Osteoblast (primary cell): ENCODE data around the gene ELANE. TPM values are rescaled to one million over a fixed set of nuclear protein-coding genes. Genes with fewer than 3 reads are reported as not detected.

Experiments
- DNase-seq: peaks from one replicate; pipeline ENCODE4 v3.0.0; 2011; ENCODE audit warnings: low spot score, mixed read lengths; ENCODE audit not compliant: insufficient read length; ENCODE audit errors: missing footprints
- H2AFZ ChIP-seq: 2 replicates; pipeline ENCODE4 v1.6.0; 2011; ENCODE audit warnings: mild to moderate bottlenecking, low read length
- H3K27ac ChIP-seq: 2 replicates; pipeline ENCODE4 v1.5.1; 2011; ENCODE audit warnings: mild to moderate bottlenecking, low read depth, low read length, moderate library complexity
- H3K27me3 ChIP-seq: 2 replicates; pipeline ENCODE4 v1.6.0; 2012; ENCODE audit warnings: mild to moderate bottlenecking, control low read depth, inconsistent platforms, low read length, moderate library complexity; ENCODE audit not compliant: insufficient read depth
- H3K36me3 ChIP-seq: 2 replicates; pipeline ENCODE4 v1.5.1; 2011; ENCODE audit warnings: mild to moderate bottlenecking, low read length, control low read depth, moderate library complexity; ENCODE audit not compliant: insufficient read depth
- H3K4me1 ChIP-seq: 2 replicates; pipeline ENCODE4 v1.5.1; 2011; ENCODE audit warnings: mild to moderate bottlenecking, low read length, control low read depth, moderate library complexity; ENCODE audit not compliant: insufficient read depth
- H3K4me2 ChIP-seq: 2 replicates; pipeline ENCODE4 v1.6.0; 2011; ENCODE audit warnings: mild to moderate bottlenecking, low read length; ENCODE audit not compliant: insufficient read depth
- H3K4me3 ChIP-seq: fragments of 200-600 bp; sonication (generic); 3 replicates; pipeline ENCODE4 v1.5.1; 2012; ENCODE audit warnings: mild to moderate bottlenecking, low read length, inconsistent platforms; ENCODE audit not compliant: insufficient read depth
- H3K79me2 ChIP-seq: 2 replicates; pipeline ENCODE4 v1.6.0; 2012; ENCODE audit warnings: mild to moderate bottlenecking, low read length, control low read depth, inconsistent platforms; ENCODE audit not compliant: insufficient read depth
- H3K9me3 ChIP-seq: 2 replicates; pipeline ENCODE4 v1.5.1; 2011; ENCODE audit warnings: low read depth, low read length, control low read depth
- H4K20me1 ChIP-seq: 2 replicates; pipeline ENCODE4 v1.6.0; 2012; ENCODE audit warnings: mild to moderate bottlenecking, low read length, control low read depth; ENCODE audit not compliant: insufficient read depth
- total RNA-seq: library from RNA; depleted of rRNA; stranded (reverse); fragments of >200 nt; gene quantifications from 2 replicates; pipeline ENCODE4 v1.2.3, GENCODE V29; 2012
- TF ChIP-seq, protein P1 (sequence below): IDR thresholded peaks from 2 replicates; pipeline ENCODE4 v1.5.1; 2011; ENCODE audit warnings: mild to moderate bottlenecking, low read depth, low read length, moderate library complexity; ENCODE audit errors: extremely low read depth

Gene ELANE
- total RNA-seq, 1 donor = 0.36 TPM

GRCh38 chr19:897442-898039, 45.4 kb downstream of the ELANE start:
- Histone ChIP-seq H3K79me2 (peaks cover 7% of the 10 kb centered on the region), H2AFZ (no peak overlapping the region), H3K4me1 (no peaks in the 10 kb centered on the region), H3K27ac (no peak overlapping the region), H4K20me1 (peaks cover 13% of the 10 kb centered on the region), H3K9me3 (no peaks in the 10 kb centered on the region), H3K36me3 (peaks cover 14% of the 10 kb centered on the region), H3K4me2 (no peak overlapping the region), H3K27me3 (no peaks in the 10 kb centered on the region), H3K4me3 (no peak overlapping the region)
- TF ChIP-seq, protein P1, sequence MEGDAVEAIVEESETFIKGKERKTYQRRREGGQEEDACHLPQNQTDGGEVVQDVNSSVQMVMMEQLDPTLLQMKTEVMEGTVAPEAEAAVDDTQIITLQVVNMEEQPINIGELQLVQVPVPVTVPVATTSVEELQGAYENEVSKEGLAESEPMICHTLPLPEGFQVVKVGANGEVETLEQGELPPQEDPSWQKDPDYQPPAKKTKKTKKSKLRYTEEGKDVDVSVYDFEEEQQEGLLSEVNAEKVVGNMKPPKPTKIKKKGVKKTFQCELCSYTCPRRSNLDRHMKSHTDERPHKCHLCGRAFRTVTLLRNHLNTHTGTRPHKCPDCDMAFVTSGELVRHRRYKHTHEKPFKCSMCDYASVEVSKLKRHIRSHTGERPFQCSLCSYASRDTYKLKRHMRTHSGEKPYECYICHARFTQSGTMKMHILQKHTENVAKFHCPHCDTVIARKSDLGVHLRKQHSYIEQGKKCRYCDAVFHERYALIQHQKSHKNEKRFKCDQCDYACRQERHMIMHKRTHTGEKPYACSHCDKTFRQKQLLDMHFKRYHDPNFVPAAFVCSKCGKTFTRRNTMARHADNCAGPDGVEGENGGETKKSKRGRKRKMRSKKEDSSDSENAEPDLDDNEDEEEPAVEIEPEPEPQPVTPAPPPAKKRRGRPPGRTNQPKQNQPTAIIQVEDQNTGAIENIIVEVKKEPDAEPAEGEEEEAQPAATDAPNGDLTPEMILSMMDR = no peak
- no peak for DNase-seq

DNA sequence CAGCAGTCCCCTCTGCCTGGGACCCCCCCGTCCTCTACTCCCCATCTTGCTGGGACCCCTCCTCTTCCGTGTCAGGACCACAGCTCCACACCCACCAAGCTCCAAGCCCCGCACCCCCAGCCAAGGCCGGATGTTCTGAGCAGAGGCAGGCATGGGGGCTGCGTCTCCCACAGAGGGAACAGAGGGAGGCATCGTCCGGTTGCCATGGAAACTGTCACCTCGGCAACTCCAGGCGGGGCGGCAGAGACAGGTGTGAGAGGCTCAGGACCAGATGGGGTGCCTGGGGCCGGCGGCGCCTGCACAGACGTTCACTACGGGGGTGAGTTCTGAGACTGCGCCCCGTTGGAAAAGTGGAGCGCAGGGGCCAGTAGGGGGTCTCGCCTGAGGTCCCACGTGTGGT, 46.6 kb downstream of the ELANE start:
- H3K9me3 ChIP-seq = no peaks in the 10 kb centered on the region
- H3K27ac ChIP-seq = no peak overlapping the region
- H3K27me3 ChIP-seq = no peaks in the 10 kb centered on the region
- no peak overlapping the region for H3K4me2 ChIP-seq
- peaks cover 15% of the 10 kb centered on the region for H3K79me2 ChIP-seq
- H3K4me3 ChIP-seq = no peak overlapping the region
- TF ChIP-seq, protein P1 = no peak
- H2AFZ ChIP-seq = no peak overlapping the region
- peaks cover 14% of the 10 kb centered on the region for H3K36me3 ChIP-seq
- no peaks in the 10 kb centered on the region for H3K4me1 ChIP-seq
- H4K20me1 ChIP-seq = peaks cover 17% of the 10 kb centered on the region
- DNase-seq = no peak

- H4K20me1 ChIP-seq = peaks cover 21% of the 10 kb centered on the region
- no peak for DNase-seq
- H3K79me2 ChIP-seq = peaks cover 22% of the 10 kb centered on the region
- no peak overlapping the region for H3K4me2 ChIP-seq
- no peaks in the 10 kb centered on the region for H3K9me3 ChIP-seq
- TF ChIP-seq, protein P1 = no peak
- no peak overlapping the region for H3K27ac ChIP-seq
- no peak overlapping the region for H3K4me3 ChIP-seq
- peaks cover 14% of the 10 kb centered on the region for H3K36me3 ChIP-seq
- H3K27me3 ChIP-seq = no peaks in the 10 kb centered on the region
- H3K4me1 ChIP-seq = no peaks in the 10 kb centered on the region
- no peak overlapping the region for H2AFZ ChIP-seq
These were observed 47.4 kb downstream of the ELANE start for GRCh38 chr19:899336-900042.

DNA sequence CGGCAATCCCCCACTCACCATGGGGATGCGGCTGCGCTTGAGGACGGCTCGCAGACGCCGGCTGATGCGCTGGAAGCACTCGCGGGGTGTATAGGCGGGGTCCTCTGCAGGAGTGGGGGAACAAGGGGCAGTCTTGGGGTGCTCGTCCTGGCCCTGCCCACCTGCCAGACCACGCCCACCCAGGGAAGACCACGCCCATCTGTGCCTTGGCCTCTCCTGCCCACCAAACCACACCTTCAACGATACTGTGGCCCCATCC, 47.9 kb downstream of the ELANE start:
- H3K4me3 ChIP-seq = no peak overlapping the region
- H2AFZ ChIP-seq = no peak overlapping the region
- H3K4me2 ChIP-seq = no peak overlapping the region
- no peak overlapping the region for H3K27ac ChIP-seq
- TF ChIP-seq, protein P1 = no peak
- H3K9me3 ChIP-seq = no peaks in the 10 kb centered on the region
- H3K36me3 ChIP-seq = peaks cover 14% of the 10 kb centered on the region
- H3K27me3 ChIP-seq = no peaks in the 10 kb centered on the region
- H4K20me1 ChIP-seq = peaks cover 23% of the 10 kb centered on the region
- H3K4me1 ChIP-seq = no peaks in the 10 kb centered on the region
- H3K79me2 ChIP-seq = peaks cover 26% of the 10 kb centered on the region
- no peak for DNase-seq
